ENCODE data around the gene C9.

Gene C9

GRCh38 chr5:39270225-39270848 lies 94.0 kb downstream of the C9 start:
- Histone ChIP-seq H4K8ac (ENCODE audit: low read depth, low read length) (no peak overlapping the region), H3K4me1 (ENCODE audit: control insufficient read depth, low read depth, low read length) (no peaks in the 10 kb centered on the region), H2BK5ac (ENCODE audit: low read length) (no peak overlapping the region), H3K4me2 (ENCODE audit: low read length) (no peak overlapping the region), H3K36me3 (ENCODE audit: control insufficient read depth, insufficient read depth, low read length) (no peaks in the 10 kb centered on the region), H3K4ac (ENCODE audit: low read depth, low read length) (no peak overlapping the region), H4K5ac (ENCODE audit: low read length) (no peak overlapping the region), H3K56ac (ENCODE audit: low read length) (no peak overlapping the region), H3K9ac (ENCODE audit: low read length) (no peak overlapping the region), H3K4me3 (ENCODE audit: low read length) (no peak overlapping the region), H3K23ac (ENCODE audit: low read length) (no peak overlapping the region), H3K18ac (ENCODE audit: low read length) (no peak overlapping the region), H3K27ac (ENCODE audit: low read depth, low read length) (no peak overlapping the region), H2BK120ac (ENCODE audit: low read depth, low read length) (no peak overlapping the region), H3K27me3 (ENCODE audit: insufficient read depth, low read length, poor library complexity) (no peaks in the 10 kb centered on the region), H3K79me2 (ENCODE audit: control insufficient read depth, insufficient read depth, low read length) (no peaks in the 10 kb centered on the region), H2BK15ac (replicated peaks; ENCODE audit: low read depth) (no peak overlapping the region), H2AK5ac (ENCODE audit: low read length) (no peak overlapping the region), H3K79me1 (ENCODE audit: low read length) (no peaks in the 10 kb centered on the region)
- whole genome bisulfite sequencing (ENCODE audit: extremely low coverage, insufficient coverage, low lambda C conversion rate), result no CpG with 5 or more reads among the region's 2 CpGs
- DNase-seq, result no peak

GRCh38 chr5:39267186-39267585 lies 97.1 kb downstream of the C9 start:
- H4K5ac ChIP-seq (ENCODE audit: low read length), result no peak overlapping the region
- H3K4me1 ChIP-seq (ENCODE audit: control insufficient read depth, low read depth, low read length), result no peaks in the 10 kb centered on the region
- no peak overlapping the region for H3K4me2 ChIP-seq (ENCODE audit: low read length)
- H3K79me1 ChIP-seq (ENCODE audit: low read length), result no peaks in the 10 kb centered on the region
- H2BK15ac ChIP-seq (replicated peaks; ENCODE audit: low read depth), result no peak overlapping the region
- no peak overlapping the region for H2BK120ac ChIP-seq (ENCODE audit: low read depth, low read length)
- H3K9ac ChIP-seq (ENCODE audit: low read length), result no peak overlapping the region
- H4K8ac ChIP-seq (ENCODE audit: low read depth, low read length), result no peak overlapping the region
- DNase-seq, result no peak
- no peak overlapping the region for H3K18ac ChIP-seq (ENCODE audit: low read length)
- no peak overlapping the region for H3K56ac ChIP-seq (ENCODE audit: low read length)
- H3K27me3 ChIP-seq (ENCODE audit: insufficient read depth, low read length, poor library complexity), result no peaks in the 10 kb centered on the region
- H2BK5ac ChIP-seq (ENCODE audit: low read length), result no peak overlapping the region
- H3K4ac ChIP-seq (ENCODE audit: low read depth, low read length), result no peak overlapping the region
- no peak overlapping the region for H2AK5ac ChIP-seq (ENCODE audit: low read length)
- WGBS (ENCODE audit: extremely low coverage, insufficient coverage, low lambda C conversion rate), result no CpG with 5 or more reads among the region's 2 CpGs
- no peak overlapping the region for H3K27ac ChIP-seq (ENCODE audit: low read depth, low read length)
- H3K23ac ChIP-seq (ENCODE audit: low read length), result no peak overlapping the region
- H3K36me3 ChIP-seq (ENCODE audit: control insufficient read depth, insufficient read depth, low read length), result no peaks in the 10 kb centered on the region
- H3K79me2 ChIP-seq (ENCODE audit: control insufficient read depth, insufficient read depth, low read length), result no peaks in the 10 kb centered on the region
- no peak overlapping the region for H3K4me3 ChIP-seq (ENCODE audit: low read length)

- no peak overlapping the region for H3K4ac ChIP-seq (ENCODE audit: low read depth, low read length)
- no peak overlapping the region for H2BK120ac ChIP-seq (ENCODE audit: low read depth, low read length)
- H3K4me1 ChIP-seq (ENCODE audit: control insufficient read depth, low read depth, low read length), result no peaks in the 10 kb centered on the region
- H3K23ac ChIP-seq (ENCODE audit: low read length), result no peak overlapping the region
- H3K56ac ChIP-seq (ENCODE audit: low read length), result no peak overlapping the region
- H2BK5ac ChIP-seq (ENCODE audit: low read length), result no peak overlapping the region
- no peak overlapping the region for H3K4me2 ChIP-seq (ENCODE audit: low read length)
- WGBS (ENCODE audit: extremely low coverage, insufficient coverage, low lambda C conversion rate), result no CpG with 5 or more reads among the region's 2 CpGs
- no peak overlapping the region for H2BK15ac ChIP-seq (replicated peaks; ENCODE audit: low read depth)
- H3K79me2 ChIP-seq (ENCODE audit: control insufficient read depth, insufficient read depth, low read length), result no peaks in the 10 kb centered on the region
- H3K18ac ChIP-seq (ENCODE audit: low read length), result no peak overlapping the region
- H3K27ac ChIP-seq (ENCODE audit: low read depth, low read length), result no peak overlapping the region
- H3K36me3 ChIP-seq (ENCODE audit: control insufficient read depth, insufficient read depth, low read length), result no peaks in the 10 kb centered on the region
- no peak overlapping the region for H4K8ac ChIP-seq (ENCODE audit: low read depth, low read length)
- H3K27me3 ChIP-seq (ENCODE audit: insufficient read depth, low read length, poor library complexity), result no peaks in the 10 kb centered on the region
- no peak overlapping the region for H3K9ac ChIP-seq (ENCODE audit: low read length)
- no peaks in the 10 kb centered on the region for H3K79me1 ChIP-seq (ENCODE audit: low read length)
- DNase-seq, result no peak
- H2AK5ac ChIP-seq (ENCODE audit: low read length), result no peak overlapping the region
- H4K5ac ChIP-seq (ENCODE audit: low read length), result no peak overlapping the region
- no peak overlapping the region for H3K4me3 ChIP-seq (ENCODE audit: low read length)
Measured at GRCh38 chr5:39266442-39266841, 97.9 kb downstream of the C9 start.

- no peak for DNase-seq
- no peaks in the 10 kb centered on the region for H3K36me3 ChIP-seq (ENCODE audit: control insufficient read depth, insufficient read depth, low read length)
- no peak overlapping the region for H3K56ac ChIP-seq (ENCODE audit: low read length)
- no peak overlapping the region for H3K18ac ChIP-seq (ENCODE audit: low read length)
- no peaks in the 10 kb centered on the region for H3K79me2 ChIP-seq (ENCODE audit: control insufficient read depth, insufficient read depth, low read length)
- no peaks in the 10 kb centered on the region for H3K27me3 ChIP-seq (ENCODE audit: insufficient read depth, low read length, poor library complexity)
- no peak overlapping the region for H3K4me3 ChIP-seq (ENCODE audit: low read length)
- H3K9ac ChIP-seq (ENCODE audit: low read length), result no peak overlapping the region
- H2BK120ac ChIP-seq (ENCODE audit: low read depth, low read length), result no peak overlapping the region
- H4K8ac ChIP-seq (ENCODE audit: low read depth, low read length), result no peak overlapping the region
- H2BK15ac ChIP-seq (replicated peaks; ENCODE audit: low read depth), result no peak overlapping the region
- no peaks in the 10 kb centered on the region for H3K4me1 ChIP-seq (ENCODE audit: control insufficient read depth, low read depth, low read length)
- H2BK5ac ChIP-seq (ENCODE audit: low read length), result no peak overlapping the region
- no peak overlapping the region for H3K23ac ChIP-seq (ENCODE audit: low read length)
- no peaks in the 10 kb centered on the region for H3K79me1 ChIP-seq (ENCODE audit: low read length)
- no CpG with 5 or more reads among the region's 1 CpG for WGBS (ENCODE audit: extremely low coverage, insufficient coverage, low lambda C conversion rate)
- no peak overlapping the region for H3K27ac ChIP-seq (ENCODE audit: low read depth, low read length)
- H3K4me2 ChIP-seq (ENCODE audit: low read length), result no peak overlapping the region
- H4K5ac ChIP-seq (ENCODE audit: low read length), result no peak overlapping the region
- no peak overlapping the region for H3K4ac ChIP-seq (ENCODE audit: low read depth, low read length)
- H2AK5ac ChIP-seq (ENCODE audit: low read length), result no peak overlapping the region
Measured at GRCh38 chr5:39264528-39264927, 99.8 kb downstream of the C9 start.

GRCh38 chr5:39262981-39263380 lies 101.3 kb downstream of the C9 start:
- Histone ChIP-seq H4K5ac (ENCODE audit: low read length) (no peak overlapping the region), H3K4me2 (ENCODE audit: low read length) (no peak overlapping the region), H3K56ac (ENCODE audit: low read length) (no peak overlapping the region), H3K4ac (ENCODE audit: low read depth, low read length) (no peak overlapping the region), H2BK120ac (ENCODE audit: low read depth, low read length) (no peak overlapping the region), H4K8ac (ENCODE audit: low read depth, low read length) (no peak overlapping the region), H2BK5ac (ENCODE audit: low read length) (no peak overlapping the region), H3K23ac (ENCODE audit: low read length) (no peak overlapping the region), H3K18ac (ENCODE audit: low read length) (no peak overlapping the region), H3K27me3 (ENCODE audit: insufficient read depth, low read length, poor library complexity) (no peaks in the 10 kb centered on the region), H3K79me1 (ENCODE audit: low read length) (no peaks in the 10 kb centered on the region), H3K4me1 (ENCODE audit: control insufficient read depth, low read depth, low read length) (no peaks in the 10 kb centered on the region), H2BK15ac (replicated peaks; ENCODE audit: low read depth) (no peak overlapping the region), H3K9ac (ENCODE audit: low read length) (no peak overlapping the region), H3K4me3 (ENCODE audit: low read length) (no peak overlapping the region), H3K36me3 (ENCODE audit: control insufficient read depth, insufficient read depth, low read length) (no peaks in the 10 kb centered on the region), H3K79me2 (ENCODE audit: control insufficient read depth, insufficient read depth, low read length) (no peaks in the 10 kb centered on the region), H2AK5ac (ENCODE audit: low read length) (no peak overlapping the region), H3K27ac (ENCODE audit: low read depth, low read length) (no peak overlapping the region)
- WGBS (ENCODE audit: extremely low coverage, insufficient coverage, low lambda C conversion rate), result no CpG with 5 or more reads among the region's 2 CpGs
- DNase-seq, result no peak

- H3K4ac ChIP-seq (ENCODE audit: low read depth, low read length), result no peak overlapping the region
- no peak overlapping the region for H3K23ac ChIP-seq (ENCODE audit: low read length)
- no peak for DNase-seq
- no peak overlapping the region for H2BK120ac ChIP-seq (ENCODE audit: low read depth, low read length)
- no peak overlapping the region for H2BK15ac ChIP-seq (replicated peaks; ENCODE audit: low read depth)
- H4K8ac ChIP-seq (ENCODE audit: low read depth, low read length), result no peak overlapping the region
- H3K79me2 ChIP-seq (ENCODE audit: control insufficient read depth, insufficient read depth, low read length), result no peaks in the 10 kb centered on the region
- no peak overlapping the region for H3K9ac ChIP-seq (ENCODE audit: low read length)
- H3K56ac ChIP-seq (ENCODE audit: low read length), result no peak overlapping the region
- no peak overlapping the region for H3K4me2 ChIP-seq (ENCODE audit: low read length)
- no peak overlapping the region for H3K4me3 ChIP-seq (ENCODE audit: low read length)
- no peaks in the 10 kb centered on the region for H3K27me3 ChIP-seq (ENCODE audit: insufficient read depth, low read length, poor library complexity)
- H2BK5ac ChIP-seq (ENCODE audit: low read length), result no peak overlapping the region
- H3K18ac ChIP-seq (ENCODE audit: low read length), result no peak overlapping the region
- H3K4me1 ChIP-seq (ENCODE audit: control insufficient read depth, low read depth, low read length), result no peaks in the 10 kb centered on the region
- H2AK5ac ChIP-seq (ENCODE audit: low read length), result no peak overlapping the region
- no peak overlapping the region for H4K5ac ChIP-seq (ENCODE audit: low read length)
- H3K36me3 ChIP-seq (ENCODE audit: control insufficient read depth, insufficient read depth, low read length), result no peaks in the 10 kb centered on the region
- no peaks in the 10 kb centered on the region for H3K79me1 ChIP-seq (ENCODE audit: low read length)
- no peak overlapping the region for H3K27ac ChIP-seq (ENCODE audit: low read depth, low read length)
Measured at GRCh38 chr5:39260095-39260494, 104.2 kb downstream of the C9 start.

Data from mesendoderm (in vitro differentiated cells).